ENCODE measurements around the gene NOTUM. TPM values are rescaled to one million over a fixed set of nuclear protein-coding genes. Genes with fewer than 3 reads are reported as not detected.

NOTUM gene
- total and polyA plus RNA-seq, 2 donors (not counting 1 experiment from before 2014, with no cell fraction given): 0.02 to 0.50 TPM

- H4K20me1 ChIP-seq (ENCODE audit: control insufficient read depth, extremely low read depth, insufficient read depth, low read length): no peaks in the 10 kb centered on the region
- DNase-seq (ENCODE audit: low read depth in 2 of 2): no peak
- H3K9me3 ChIP-seq (ENCODE audit: control insufficient read depth, insufficient read depth, low read depth, low read length): no peaks in the 10 kb centered on the region
- peak overlapping the region; percentile 70 for H3K4me2 ChIP-seq (ENCODE audit: extremely low read depth, insufficient read depth, low read length)
- H3K9ac ChIP-seq (ENCODE audit: insufficient read depth, low read length): peak overlapping the region; percentile 65
- peaks cover 29% of the 10 kb centered on the region for H3K79me2 ChIP-seq (ENCODE audit: control insufficient read depth, insufficient read depth, low read length)
- H3K4me3 ChIP-seq (replicated peaks in 1 of 4; ENCODE audit: control extremely low read depth in 1 of 4, insufficient read depth in 1 of 4, low read depth in 3 of 4, low read length in 4 of 4): peak overlapping the region; percentile 6 to 65 (median 46)
- no peak overlapping the region for H3K27ac ChIP-seq (ENCODE audit: insufficient read depth, low read length)
- H3K4me1 ChIP-seq (ENCODE audit: control insufficient read depth, extremely low read depth, insufficient read depth, low read length): peaks cover 15% of the 10 kb centered on the region
- H2AFZ ChIP-seq (ENCODE audit: low read length): peak overlapping the region; percentile 10
- TF ChIP-seq EZH2 (IDR thresholded peaks at IDR 0.05; ENCODE audit: low read length, missing control alignments) (no peak), CTCF (conservative IDR thresholded peaks at IDR 0.05 in 1 of 2, IDR thresholded peaks at IDR 0.05 in 1 of 2; ENCODE audit: low read depth in 1 of 2, low read length in 2 of 2) (no peak)
- peaks cover 2% of the 10 kb centered on the region for H3K36me3 ChIP-seq (ENCODE audit: control insufficient read depth, insufficient read depth, low read length)
- H3K27me3 ChIP-seq (ENCODE audit: control insufficient read depth, insufficient read depth, low read length): no peaks in the 10 kb centered on the region
Observed at GRCh38 chr17:81928544-81929252, 32.3 kb downstream of the NOTUM start.

GRCh38 chr17:81927653-81928543, 33.1 kb downstream of the NOTUM start, which contains the start of gene MAFG:
MAFG (minus strand) TSS chr17:81927735; CDS start chr17:81923185, 4,550 bp downstream.
- Histone ChIP-seq H3K9me3 (ENCODE audit: control insufficient read depth, insufficient read depth, low read depth, low read length) (no peaks in the 10 kb centered on the region), H3K9ac (ENCODE audit: insufficient read depth, low read length) (peak within 1 kb of the TSS; percentile 92), H3K4me3 (replicated peaks in 1 of 4; ENCODE audit: control extremely low read depth in 1 of 4, insufficient read depth in 1 of 4, low read depth in 3 of 4, low read length in 4 of 4) (peak within 1 kb of the TSS; percentile 67 to 91 (median 77)), H4K20me1 (ENCODE audit: control insufficient read depth, extremely low read depth, insufficient read depth, low read length) (no peaks in the 10 kb centered on the region), H3K79me2 (ENCODE audit: control insufficient read depth, insufficient read depth, low read length) (peaks cover 35% of the 10 kb centered on the region), H3K27ac (ENCODE audit: insufficient read depth, low read length) (peak within 1 kb of the TSS; percentile 92), H3K36me3 (ENCODE audit: control insufficient read depth, insufficient read depth, low read length) (peaks cover 3% of the 10 kb centered on the region), H3K4me1 (ENCODE audit: control insufficient read depth, extremely low read depth, insufficient read depth, low read length) (peaks cover 21% of the 10 kb centered on the region), H3K4me2 (ENCODE audit: extremely low read depth, insufficient read depth, low read length) (peak within 1 kb of the TSS; percentile 98), H2AFZ (ENCODE audit: low read length) (peak within 1 kb of the TSS; percentile 10), H3K27me3 (ENCODE audit: control insufficient read depth, insufficient read depth, low read length) (no peaks in the 10 kb centered on the region)
- peak; percentile 89 to 93 for DNase-seq (ENCODE audit: low read depth in 2 of 2)
- TF ChIP-seq CTCF (conservative IDR thresholded peaks at IDR 0.05 in 1 of 2, IDR thresholded peaks at IDR 0.05 in 1 of 2; ENCODE audit: low read depth in 1 of 2, low read length in 2 of 2) (peak in 1 of 2 donors; percentile 37), EZH2 (IDR thresholded peaks at IDR 0.05; ENCODE audit: low read length, missing control alignments) (no peak)

GRCh38 chr17:81927152-81927652, 33.8 kb downstream of the NOTUM start:
- Histone ChIP-seq H3K9ac (ENCODE audit: insufficient read depth, low read length) (peak overlapping the region; percentile 92), H3K27me3 (ENCODE audit: control insufficient read depth, insufficient read depth, low read length) (no peaks in the 10 kb centered on the region), H3K27ac (ENCODE audit: insufficient read depth, low read length) (peak overlapping the region; percentile 92), H2AFZ (ENCODE audit: low read length) (no peak overlapping the region), H3K36me3 (ENCODE audit: control insufficient read depth, insufficient read depth, low read length) (peaks cover 10% of the 10 kb centered on the region), H3K4me3 (replicated peaks in 1 of 4; ENCODE audit: control extremely low read depth in 1 of 4, insufficient read depth in 1 of 4, low read depth in 3 of 4, low read length in 4 of 4) (peak overlapping the region in 3 of 4 experiments; percentile 67 to 91 (median 83)), H3K9me3 (ENCODE audit: control insufficient read depth, insufficient read depth, low read depth, low read length) (no peaks in the 10 kb centered on the region), H3K79me2 (ENCODE audit: control insufficient read depth, insufficient read depth, low read length) (peaks cover 42% of the 10 kb centered on the region), H3K4me2 (ENCODE audit: extremely low read depth, insufficient read depth, low read length) (peak overlapping the region; percentile 98), H4K20me1 (ENCODE audit: control insufficient read depth, extremely low read depth, insufficient read depth, low read length) (no peaks in the 10 kb centered on the region), H3K4me1 (ENCODE audit: control insufficient read depth, extremely low read depth, insufficient read depth, low read length) (peaks cover 21% of the 10 kb centered on the region)
- DNase-seq (ENCODE audit: low read depth in 2 of 2): no peak
- TF ChIP-seq EZH2 (IDR thresholded peaks at IDR 0.05; ENCODE audit: low read length, missing control alignments): no peak
- TF ChIP-seq CTCF (conservative IDR thresholded peaks at IDR 0.05 in 1 of 2, IDR thresholded peaks at IDR 0.05 in 1 of 2; ENCODE audit: low read depth in 1 of 2, low read length in 2 of 2): no peak
